Activated CD4-positive, alpha-beta memory T cell treated with anti-CD3 and anti-CD28 coated beads for 36 hours (primary cell): ENCODE measurements around the gene MLLT3. TPM values are rescaled to one million over a fixed set of nuclear protein-coding genes. Genes with fewer than 3 reads are reported as not detected.

Source experiments
- CTCF ChIA-PET: fragments of 350-600 bp; sonication (Branson Sonifier 250); formaldehyde crosslinking; loops from one replicate; lab custom pipeline; 2021; ENCODE audit warnings: antibody characterized with exemption, inconsistent platforms; lab: Charles Lee
- POLR2A ChIA-PET: fragments of 350-600 bp; sonication (Branson Sonifier 250); formaldehyde crosslinking; loops from one replicate; lab custom pipeline; 2021; ENCODE audit warnings: antibody characterized with exemption; lab: Charles Lee
- DNase-seq: peaks from one replicate; pipeline ENCODE4 v3.0.0-alpha.2; 2020
- H3K27ac Mint-ChIP-seq: one replicate; pipeline ENCODE4 v1.8.0; 2021; ENCODE audit warnings: mixed read lengths
- H3K27me3 Mint-ChIP-seq: one replicate; pipeline ENCODE4 v1.8.0; 2021; ENCODE audit warnings: mixed read lengths
- H3K36me3 Mint-ChIP-seq: one replicate; pipeline ENCODE4 v1.8.0; 2021; ENCODE audit warnings: mixed read lengths
- H3K4me1 Mint-ChIP-seq: one replicate; pipeline ENCODE4 v1.8.0; 2021; ENCODE audit warnings: low read depth, mixed read lengths
- H3K4me3 Mint-ChIP-seq: one replicate; pipeline ENCODE4 v1.8.0; 2021; ENCODE audit warnings: mild to moderate bottlenecking, mixed read lengths
- H3K9me3 Mint-ChIP-seq: one replicate; pipeline ENCODE4 v1.8.0; 2021; ENCODE audit warnings: mixed read lengths
- intact Hi-C: fragments of 100-400 bp; cut with micrococcal nuclease; formaldehyde crosslinking; loops from one replicate; pipeline ENCODE4 v1.15.1; 2023
- total RNA-seq, 2 experiments: library from RNA; stranded (reverse); gene quantifications; one replicate each; pipeline ENCODE4 v1.2.3, GENCODE V29; 2021

MLLT3 gene
- total RNA-seq, 2 experiments from 2014 or later = 30.8 to 34.0 TPM

GRCh38 chr9:20466328-20467008 lies 155.8 kb downstream of the MLLT3 start:
- no peak overlapping the region for H3K4me3 Mint-ChIP-seq
- POLR2A ChIA-PET = no interaction called here
- intact Hi-C loops = no loop called here

DNA sequence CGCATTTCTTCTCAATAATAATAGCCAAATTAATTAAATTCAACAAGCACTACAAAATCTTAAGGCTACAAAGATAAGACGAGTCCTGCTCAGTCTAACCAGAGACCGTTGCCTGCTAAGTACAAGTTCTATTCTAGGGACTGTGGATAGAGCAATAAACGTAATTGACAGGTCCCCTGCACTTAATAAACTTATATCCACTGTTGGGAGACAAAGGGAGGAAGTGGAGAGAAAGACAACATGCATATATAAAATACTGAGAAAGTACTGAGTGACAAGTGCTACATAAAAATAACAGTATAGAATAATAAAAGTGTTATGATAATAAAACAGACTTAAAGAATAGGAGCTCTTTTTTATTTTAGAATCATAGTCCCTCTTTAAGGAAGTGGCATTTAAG lies 158.1 kb downstream of the MLLT3 start:
- H3K27ac Mint-ChIP-seq = no peak overlapping the region
- DNase-seq = no peak
- peaks cover 3% of the 10 kb centered on the region for H3K9me3 Mint-ChIP-seq
- no peak overlapping the region for H3K4me3 Mint-ChIP-seq
- no peaks in the 10 kb centered on the region for H3K27me3 Mint-ChIP-seq
- peaks cover 33% of the 10 kb centered on the region for H3K4me1 Mint-ChIP-seq
- H3K36me3 Mint-ChIP-seq = no peaks in the 10 kb centered on the region
- CTCF ChIA-PET = no interaction called here
- POLR2A ChIA-PET = no interaction called here
- intact Hi-C loops = no loop called here

More at GRCh38 chr9:20466328-20467008, 155.8 kb downstream of the MLLT3 start:
- Mint-ChIP-seq H3K27me3 (no peaks in the 10 kb centered on the region), H3K27ac (no peak overlapping the region), H3K9me3 (peaks cover 8% of the 10 kb centered on the region), H3K36me3 (peaks cover 10% of the 10 kb centered on the region), H3K4me1 (peaks cover 19% of the 10 kb centered on the region)
- CTCF ChIA-PET = no interaction called here
- DNase-seq = no peak

- ChIA-PET CTCF (no interaction called here), POLR2A (no interaction called here)
- Mint-ChIP-seq H3K4me3 (no peak overlapping the region), H3K4me1 (peaks cover 33% of the 10 kb centered on the region), H3K27me3 (no peaks in the 10 kb centered on the region), H3K27ac (no peak overlapping the region), H3K9me3 (no peaks in the 10 kb centered on the region), H3K36me3 (no peaks in the 10 kb centered on the region)
- DNase-seq = no peak
- intact Hi-C loops = no loop called here
Measured at GRCh38 chr9:20463823-20464222, 158.5 kb downstream of the MLLT3 start.

- H3K4me1 Mint-ChIP-seq = peaks cover 39% of the 10 kb centered on the region
- no peaks in the 10 kb centered on the region for H3K27me3 Mint-ChIP-seq
- POLR2A ChIA-PET = no interaction called here
- intact Hi-C loops = no loop called here
- H3K36me3 Mint-ChIP-seq = no peaks in the 10 kb centered on the region
- no peak overlapping the region for H3K4me3 Mint-ChIP-seq
- H3K27ac Mint-ChIP-seq = no peak overlapping the region
- no peak for DNase-seq
- CTCF ChIA-PET = interaction anchor here (0.6 kb wide), 1 partner anchor 721 kb away, joined by 3 read pairs; no protein-coding TSS in a partner anchor
- no peaks in the 10 kb centered on the region for H3K9me3 Mint-ChIP-seq
Measured at GRCh38 chr9:20462410-20462809, 159.9 kb downstream of the MLLT3 start.

- H3K27ac Mint-ChIP-seq = no peak overlapping the region
- H3K9me3 Mint-ChIP-seq = no peaks in the 10 kb centered on the region
- CTCF ChIA-PET = no interaction called here
- H3K4me3 Mint-ChIP-seq = no peak overlapping the region
- POLR2A ChIA-PET = no interaction called here
- H3K4me1 Mint-ChIP-seq = peaks cover 14% of the 10 kb centered on the region
- no peak for DNase-seq
- H3K36me3 Mint-ChIP-seq = peaks cover 9% of the 10 kb centered on the region
- intact Hi-C loops = no loop called here
- H3K27me3 Mint-ChIP-seq = no peaks in the 10 kb centered on the region
Measured at GRCh38 chr9:20447291-20447690, 175.0 kb downstream of the MLLT3 start.

DNA sequence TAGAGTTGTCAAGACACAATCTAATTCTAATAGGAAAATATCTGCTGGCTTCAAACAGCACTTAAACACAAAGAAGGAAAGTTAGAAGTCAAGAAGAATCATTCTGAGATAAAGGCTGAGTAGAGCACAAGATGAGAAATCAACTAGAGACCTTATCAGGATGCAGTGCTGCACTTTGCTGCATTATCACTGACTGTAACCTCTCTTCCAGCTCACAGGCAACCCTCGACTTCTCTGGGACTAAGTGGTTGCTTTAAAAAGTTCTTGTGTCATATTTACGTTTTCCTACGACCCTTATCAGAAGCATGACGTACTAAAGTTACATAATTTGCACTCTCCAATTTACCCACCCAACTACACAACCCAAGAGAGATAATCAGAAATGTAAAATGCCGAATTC lies 176.1 kb downstream of the MLLT3 start:
- intact Hi-C loops = no loop called here
- H3K4me3 Mint-ChIP-seq = no peak overlapping the region

DNA sequence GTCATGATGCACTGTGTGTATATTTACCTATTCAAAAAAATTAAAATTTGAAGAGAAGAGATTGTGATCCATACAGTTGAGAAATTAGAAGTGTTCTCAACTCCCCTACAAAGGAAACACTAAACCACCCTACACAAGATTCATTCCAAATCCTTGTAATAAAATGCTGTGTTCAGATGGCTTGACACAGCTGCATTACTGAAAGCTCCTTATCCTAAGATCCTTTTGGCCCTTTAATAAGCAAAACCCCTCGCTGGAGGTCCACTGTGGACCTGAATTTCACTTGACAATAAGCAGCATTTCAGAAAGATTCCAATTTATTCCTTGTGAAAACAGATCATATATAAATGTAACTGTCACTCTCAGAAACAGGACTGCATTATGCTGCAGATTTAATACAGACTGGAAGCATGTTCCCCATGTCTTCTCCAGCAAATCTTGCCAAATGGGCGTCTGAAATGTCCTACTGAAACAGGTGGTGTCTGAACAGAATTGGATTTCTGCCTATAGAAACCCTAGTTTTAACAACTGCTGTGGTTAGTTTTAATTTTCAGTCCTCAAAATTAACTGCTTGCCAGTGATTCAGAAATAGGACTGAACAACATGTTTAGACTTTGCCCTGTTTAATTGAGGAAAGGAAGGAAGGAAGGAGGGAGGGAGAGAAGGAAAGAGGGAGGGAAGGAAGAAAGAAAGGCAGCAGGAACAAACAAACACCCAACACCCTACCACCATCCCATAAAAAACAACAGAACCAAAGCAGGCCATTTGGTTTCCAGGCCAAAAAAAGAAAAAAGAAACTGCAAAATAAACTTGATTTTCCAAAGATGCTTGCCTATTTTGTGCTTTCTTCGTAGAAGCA lies 179.6 kb downstream of the MLLT3 start:
- no peak overlapping the region for H3K4me3 Mint-ChIP-seq
- no peak overlapping the region for H3K27ac Mint-ChIP-seq
- ChIA-PET CTCF (no interaction called here), POLR2A (no interaction called here)
- H3K27me3 Mint-ChIP-seq = no peaks in the 10 kb centered on the region
- intact Hi-C loops = loop anchor here (5.0 kb wide), 1 partner anchor 180 kb away; the partner anchor contains the start of gene MLLT3
- H3K9me3 Mint-ChIP-seq = no peaks in the 10 kb centered on the region
- H3K36me3 Mint-ChIP-seq = peaks cover 9% of the 10 kb centered on the region
- DNase-seq = no peak
- H3K4me1 Mint-ChIP-seq = peaks cover 30% of the 10 kb centered on the region

More for the DNA sequence above, 176.1 kb downstream of the MLLT3 start:
- no peaks in the 10 kb centered on the region for H3K9me3 Mint-ChIP-seq
- H3K27ac Mint-ChIP-seq = no peak overlapping the region
- peaks cover 23% of the 10 kb centered on the region for H3K4me1 Mint-ChIP-seq
- peaks cover 9% of the 10 kb centered on the region for H3K36me3 Mint-ChIP-seq
- H3K27me3 Mint-ChIP-seq = no peaks in the 10 kb centered on the region
- no peak for DNase-seq
- ChIA-PET POLR2A (no interaction called here), CTCF (no interaction called here)

GRCh38 chr9:20441711-20442423 lies 180.4 kb downstream of the MLLT3 start:
- H3K36me3 Mint-ChIP-seq = peaks cover 9% of the 10 kb centered on the region
- intact Hi-C loops = loop anchor here (5.0 kb wide), 1 partner anchor 180 kb away; the partner anchor contains the start of gene MLLT3
- H3K27me3 Mint-ChIP-seq = no peaks in the 10 kb centered on the region
- DNase-seq = no peak
- CTCF ChIA-PET = no interaction called here
- POLR2A ChIA-PET = no interaction called here
- H3K4me3 Mint-ChIP-seq = no peak overlapping the region
- H3K9me3 Mint-ChIP-seq = no peaks in the 10 kb centered on the region
- peaks cover 30% of the 10 kb centered on the region for H3K4me1 Mint-ChIP-seq
- H3K27ac Mint-ChIP-seq = no peak overlapping the region

GRCh38 chr9:20441166-20441565 lies 181.1 kb downstream of the MLLT3 start:
- Mint-ChIP-seq H3K9me3 (no peaks in the 10 kb centered on the region), H3K4me1 (peaks cover 31% of the 10 kb centered on the region), H3K4me3 (no peak overlapping the region), H3K27ac (no peak overlapping the region), H3K36me3 (peaks cover 6% of the 10 kb centered on the region), H3K27me3 (no peaks in the 10 kb centered on the region)
- ChIA-PET POLR2A (no interaction called here), CTCF (interaction anchor here (0.6 kb wide), 2 partner anchors 180 to 1013 kb away, joined by 3 read pairs; no protein-coding TSS in a partner anchor)
- intact Hi-C loops = loop anchor here (5.0 kb wide), 1 partner anchor 181 kb away; the partner anchor contains the start of gene MLLT3
- DNase-seq = no peak

DNA sequence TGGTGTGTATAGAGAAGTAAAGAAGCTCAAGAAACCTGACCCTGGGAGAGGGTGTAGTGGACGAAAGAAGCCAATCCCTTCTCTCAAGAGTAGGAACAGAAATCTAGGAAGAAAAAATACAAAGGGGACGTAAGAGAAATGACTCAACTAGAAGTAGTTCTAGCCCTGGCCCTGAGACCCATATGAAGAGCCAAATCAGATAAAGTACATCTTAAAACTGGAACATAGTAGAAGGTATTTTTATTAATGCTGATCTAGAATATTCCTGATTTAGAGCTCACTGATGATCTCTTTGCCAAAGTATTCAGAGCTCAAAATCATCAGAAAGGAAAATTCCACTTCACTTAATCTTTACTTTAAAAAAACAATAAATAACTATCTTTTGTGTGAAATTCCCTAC lies 184.8 kb downstream of the MLLT3 start:
- Mint-ChIP-seq H3K4me3 (no peak overlapping the region), H3K4me1 (peaks cover 22% of the 10 kb centered on the region), H3K36me3 (peaks cover 4% of the 10 kb centered on the region), H3K27me3 (no peaks in the 10 kb centered on the region), H3K27ac (no peak overlapping the region), H3K9me3 (no peaks in the 10 kb centered on the region)
- POLR2A ChIA-PET = no interaction called here
- CTCF ChIA-PET = interaction anchor here (0.6 to 0.9 kb wide), 2 partner anchors 13 to 14 kb away, joined by 3 read pairs; no protein-coding TSS in a partner anchor
- intact Hi-C loops = no loop called here
- no peak for DNase-seq

- Mint-ChIP-seq H3K27ac (no peak overlapping the region), H3K4me1 (peaks cover 14% of the 10 kb centered on the region), H3K4me3 (no peak overlapping the region), H3K9me3 (no peaks in the 10 kb centered on the region), H3K36me3 (peaks cover 4% of the 10 kb centered on the region), H3K27me3 (no peaks in the 10 kb centered on the region)
- CTCF ChIA-PET = no interaction called here
- intact Hi-C loops = no loop called here
- no peak for DNase-seq
- POLR2A ChIA-PET = no interaction called here
Measured at GRCh38 chr9:20436476-20437195, 185.7 kb downstream of the MLLT3 start.
